HepG2 (cell line): ENCODE results near the gene RINL. TPM values are rescaled to one million over a fixed set of nuclear protein-coding genes. Genes with fewer than 3 reads are reported as not detected.

Source experiments
- AKAP8 ChIP-seq: sonication (generic); formaldehyde crosslinking; IDR thresholded peaks from 2 replicates; pipeline ENCODE4 v1.5.1; 2020; ENCODE audit warnings: mild to moderate bottlenecking, missing genetic modification reagents
- HNRNPH1 ChIP-seq: fragments of 200-400 bp; formaldehyde crosslinking; optimal IDR thresholded peaks from 2 replicates; pipeline ENCODE3; 2017; ENCODE audit warnings: mild to moderate bottlenecking, low read depth, low read length
- HNRNPL ChIP-seq: fragments of 200-400 bp; formaldehyde crosslinking; IDR thresholded peaks from 2 replicates; pipeline ENCODE4 v1.6.1; 2017; ENCODE audit warnings: mild to moderate bottlenecking, low read depth, low read length
- HOXA7 ChIP-seq: sonication (generic); formaldehyde crosslinking; IDR thresholded peaks from 2 replicates; pipeline ENCODE4 v1.8.1; 2022; ENCODE audit warnings: mild to moderate bottlenecking, missing genetic modification reagents, moderate library complexity
- JUNB ChIP-seq: sonication (generic); formaldehyde crosslinking; IDR thresholded peaks from 2 replicates; pipeline ENCODE4 v1.8.0; 2022; ENCODE audit warnings: missing genetic modification reagents, mild to moderate bottlenecking, borderline replicate concordance
- KLF11 ChIP-seq: IDR thresholded peaks from 2 replicates; pipeline ENCODE4 v1.6.1; 2016; ENCODE audit warnings: missing compliant biosample characterization
- NR1H2 ChIP-seq: sonication (generic); formaldehyde crosslinking; IDR thresholded peaks from 2 replicates; pipeline ENCODE4 v1.8.1; 2022; ENCODE audit warnings: low read depth, missing genetic modification reagents, borderline replicate concordance
- REL ChIP-seq: sonication (generic); formaldehyde crosslinking; conservative IDR thresholded peaks from 2 replicates; pipeline ENCODE4 v1.8.0; 2022; ENCODE audit warnings: mild to moderate bottlenecking, missing genetic modification reagents, moderate library complexity
- RFXANK ChIP-seq: IDR thresholded peaks from 2 replicates; pipeline ENCODE4 v1.6.1; 2016
- XRCC5 ChIP-seq: fragments of 200-400 bp; formaldehyde crosslinking; optimal IDR thresholded peaks from 2 replicates; pipeline ENCODE3; 2017; ENCODE audit warnings: mild to moderate bottlenecking, low read length
- ZNF441 ChIP-seq: sonication (generic); formaldehyde crosslinking; IDR thresholded peaks from 2 replicates; pipeline ENCODE4 v1.7.0; 2021; ENCODE audit warnings: missing genetic modification reagents, borderline replicate concordance
- ZNF839 ChIP-seq: sonication (generic); formaldehyde crosslinking; IDR thresholded peaks from 2 replicates; pipeline ENCODE4 v1.4.0; 2020; ENCODE audit warnings: missing genetic modification reagents, mild to moderate bottlenecking, borderline replicate concordance
- ZNF891 ChIP-seq: sonication (generic); formaldehyde crosslinking; IDR thresholded peaks from 2 replicates; pipeline ENCODE4 v1.5.0; 2020; ENCODE audit warnings: mild to moderate bottlenecking, missing genetic modification reagents
- polyA plus RNA-seq, 8 experiments: library from polyadenylated mRNA; depleted of rRNA in 3 of 8; stranded (reverse) in 7 of 8; unstranded in 1 of 8; fragments of >200 nt; fragmentation: Illumina TruSeq in 4 of 8; extraction: Trizol in 4 of 8; gene quantifications; 2 replicates each; pipeline versions ENCODE4 v1.2.1 to v1.2.3, GENCODE V29; 2011 to 2016; ENCODE audit warnings: low read depth in 4 of 8, missing spikeins in 1 of 8, mixed read lengths in 1 of 8; ENCODE audit not compliant: insufficient read depth in 1 of 8
- total RNA-seq, 5 experiments: library from RNA; depleted of rRNA; stranded (reverse); fragments of >200 nt; fragmentation: Illumina TruSeq; extraction: Trizol; gene quantifications; 2 replicates each; pipeline ENCODE4 v1.2.3, GENCODE V29; 2016; ENCODE audit warnings: low read depth in 1 of 5
- TF ChIP-seq, protein P1 (sequence below), 2 experiments: sonication (generic) in 1 of 2; formaldehyde crosslinking in 1 of 2; IDR thresholded peaks; 2 replicates each; pipeline versions ENCODE4 v1.5.1 to v1.6.1; 2011 to 2020; ENCODE audit warnings: borderline replicate concordance in 1 of 2, low read depth in 1 of 2, low read length in 1 of 2, mild to moderate bottlenecking in 1 of 2, missing genetic modification reagents in 1 of 2, moderate library complexity in 1 of 2
- TF ChIP-seq, protein P2 (sequence below): sonication (generic); formaldehyde crosslinking; IDR thresholded peaks from 2 replicates; pipeline ENCODE4 v1.5.0; 2020; ENCODE audit warnings: missing genetic modification reagents
- TF ChIP-seq, protein P3 (sequence below), 2 experiments: sonication (generic) in 1 of 2; formaldehyde crosslinking in 1 of 2; IDR thresholded peaks; 2 replicates each; pipeline versions ENCODE4 v1.4.0 to v1.6.1; 2018 to 2020; ENCODE audit warnings: missing genetic modification reagents in 2 of 2, borderline replicate concordance in 1 of 2, low read depth in 1 of 2, mild to moderate bottlenecking in 1 of 2, missing biosample characterization in 1 of 2
- TF ChIP-seq, protein P4 (sequence below): sonication (generic); formaldehyde crosslinking; IDR thresholded peaks from 2 replicates; pipeline ENCODE4 v1.5.1; 2020; ENCODE audit warnings: mild to moderate bottlenecking, missing genetic modification reagents, borderline replicate concordance

RINL gene
- total and polyA plus RNA-seq, 2 of the 13 experiments (the other 11 are each of a cell fraction or from before 2014, with no cell fraction given), result 11.4 to 18.0 TPM

DNA sequence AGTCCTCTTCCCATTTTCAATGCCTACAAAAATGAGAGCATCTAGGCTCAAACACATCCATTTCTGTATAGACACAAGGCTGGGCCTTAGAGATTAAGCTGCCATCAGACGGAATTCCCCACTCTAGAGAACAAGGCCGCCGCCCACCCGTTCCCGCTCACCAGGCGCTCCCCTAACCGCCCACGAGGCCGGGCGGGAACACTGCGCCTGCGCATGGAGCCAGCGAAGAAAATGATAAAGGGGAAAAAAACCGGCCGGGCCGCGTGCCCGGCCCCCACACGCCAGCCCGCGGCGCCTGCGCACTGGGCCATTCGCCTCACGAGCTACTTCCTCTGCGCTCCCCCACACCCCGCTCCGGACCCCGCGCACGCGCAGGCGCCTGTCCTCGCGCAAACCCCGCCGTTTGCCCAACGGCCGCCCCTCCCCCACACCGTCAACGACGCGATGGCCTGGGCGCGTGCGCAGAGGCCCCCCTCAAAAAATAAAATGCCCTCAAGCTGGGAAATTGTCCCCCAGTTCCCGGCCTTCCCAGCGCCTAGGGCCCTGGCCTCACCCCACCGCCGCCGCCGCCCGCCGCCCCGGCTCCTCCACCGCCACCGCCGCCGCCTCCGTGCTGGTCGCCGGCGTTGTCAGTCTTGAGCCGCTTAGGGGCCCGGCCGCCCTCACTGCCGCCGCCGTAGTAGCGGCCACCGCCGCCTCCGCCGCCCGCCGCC, 28.8 kb downstream of the RINL start (continued):
- TF ChIP-seq, protein P1, sequence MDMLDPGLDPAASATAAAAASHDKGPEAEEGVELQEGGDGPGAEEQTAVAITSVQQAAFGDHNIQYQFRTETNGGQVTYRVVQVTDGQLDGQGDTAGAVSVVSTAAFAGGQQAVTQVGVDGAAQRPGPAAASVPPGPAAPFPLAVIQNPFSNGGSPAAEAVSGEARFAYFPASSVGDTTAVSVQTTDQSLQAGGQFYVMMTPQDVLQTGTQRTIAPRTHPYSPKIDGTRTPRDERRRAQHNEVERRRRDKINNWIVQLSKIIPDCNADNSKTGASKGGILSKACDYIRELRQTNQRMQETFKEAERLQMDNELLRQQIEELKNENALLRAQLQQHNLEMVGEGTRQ (IDR thresholded peaks at IDR 0.05; ENCODE audit: low read depth, low read length), result no peak
- TF ChIP-seq, protein P1 (CRISPR knock-in tag; IDR thresholded peaks at IDR 0.05; ENCODE audit: borderline replicate concordance), result no peak
- TF ChIP-seq NR1H2 (CRISPR knock-in tag), result no peak
- TF ChIP-seq, protein P2, sequence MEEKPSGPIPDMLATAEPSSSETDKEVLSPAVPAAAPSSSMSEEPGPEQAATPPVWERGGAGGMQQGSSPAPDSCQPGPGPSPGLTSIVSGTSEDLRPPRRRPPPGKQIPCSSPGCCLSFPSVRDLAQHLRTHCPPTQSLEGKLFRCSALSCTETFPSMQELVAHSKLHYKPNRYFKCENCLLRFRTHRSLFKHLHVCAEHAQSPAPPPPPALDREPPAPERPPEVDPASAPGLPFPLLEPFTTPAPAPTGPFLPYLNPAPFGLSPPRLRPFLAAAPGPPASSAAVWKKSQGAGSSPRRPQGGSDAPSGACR (CRISPR knock-in tag), result 0 out of 2 replicates have a peak, but pooled peaks have one; percentile 20
- 0 out of 2 replicates have a peak, but pooled peaks have one; percentile 24 for TF ChIP-seq ZNF891 (CRISPR knock-in tag)
- no peak for TF ChIP-seq JUNB (CRISPR knock-in tag)
- TF ChIP-seq, protein P3, sequence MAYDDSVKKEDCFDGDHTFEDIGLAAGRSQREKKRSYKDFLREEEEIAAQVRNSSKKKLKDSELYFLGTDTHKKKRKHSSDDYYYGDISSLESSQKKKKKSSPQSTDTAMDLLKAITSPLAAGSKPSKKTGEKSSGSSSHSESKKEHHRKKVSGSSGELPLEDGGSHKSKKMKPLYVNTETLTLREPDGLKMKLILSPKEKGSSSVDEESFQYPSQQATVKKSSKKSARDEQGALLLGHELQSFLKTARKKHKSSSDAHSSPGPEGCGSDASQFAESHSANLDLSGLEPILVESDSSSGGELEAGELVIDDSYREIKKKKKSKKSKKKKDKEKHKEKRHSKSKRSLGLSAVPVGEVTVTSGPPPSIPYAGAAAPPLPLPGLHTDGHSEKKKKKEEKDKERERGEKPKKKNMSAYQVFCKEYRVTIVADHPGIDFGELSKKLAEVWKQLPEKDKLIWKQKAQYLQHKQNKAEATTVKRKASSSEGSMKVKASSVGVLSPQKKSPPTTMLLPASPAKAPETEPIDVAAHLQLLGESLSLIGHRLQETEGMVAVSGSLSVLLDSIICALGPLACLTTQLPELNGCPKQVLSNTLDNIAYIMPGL (CRISPR knock-in tag; IDR thresholded peaks at IDR 0.05; ENCODE audit: borderline replicate concordance in 1 of 2, low read depth in 1 of 2), result peak in 1 of 2 experiments; percentile 23; a peak in 1 of 4 replicates
- no peak for TF ChIP-seq HOXA7
- TF ChIP-seq HNRNPH1, result no peak
- TF ChIP-seq XRCC5, result no peak
- no peak for TF ChIP-seq KLF11 (CRISPR knock-in tag)
- no peak for TF ChIP-seq HNRNPL
- TF ChIP-seq ZNF441 (CRISPR knock-in tag), result peak; percentile 45; the same call in 1 of the 2 replicates
- TF ChIP-seq REL (CRISPR knock-in tag), result no peak
- TF ChIP-seq, protein P4, sequence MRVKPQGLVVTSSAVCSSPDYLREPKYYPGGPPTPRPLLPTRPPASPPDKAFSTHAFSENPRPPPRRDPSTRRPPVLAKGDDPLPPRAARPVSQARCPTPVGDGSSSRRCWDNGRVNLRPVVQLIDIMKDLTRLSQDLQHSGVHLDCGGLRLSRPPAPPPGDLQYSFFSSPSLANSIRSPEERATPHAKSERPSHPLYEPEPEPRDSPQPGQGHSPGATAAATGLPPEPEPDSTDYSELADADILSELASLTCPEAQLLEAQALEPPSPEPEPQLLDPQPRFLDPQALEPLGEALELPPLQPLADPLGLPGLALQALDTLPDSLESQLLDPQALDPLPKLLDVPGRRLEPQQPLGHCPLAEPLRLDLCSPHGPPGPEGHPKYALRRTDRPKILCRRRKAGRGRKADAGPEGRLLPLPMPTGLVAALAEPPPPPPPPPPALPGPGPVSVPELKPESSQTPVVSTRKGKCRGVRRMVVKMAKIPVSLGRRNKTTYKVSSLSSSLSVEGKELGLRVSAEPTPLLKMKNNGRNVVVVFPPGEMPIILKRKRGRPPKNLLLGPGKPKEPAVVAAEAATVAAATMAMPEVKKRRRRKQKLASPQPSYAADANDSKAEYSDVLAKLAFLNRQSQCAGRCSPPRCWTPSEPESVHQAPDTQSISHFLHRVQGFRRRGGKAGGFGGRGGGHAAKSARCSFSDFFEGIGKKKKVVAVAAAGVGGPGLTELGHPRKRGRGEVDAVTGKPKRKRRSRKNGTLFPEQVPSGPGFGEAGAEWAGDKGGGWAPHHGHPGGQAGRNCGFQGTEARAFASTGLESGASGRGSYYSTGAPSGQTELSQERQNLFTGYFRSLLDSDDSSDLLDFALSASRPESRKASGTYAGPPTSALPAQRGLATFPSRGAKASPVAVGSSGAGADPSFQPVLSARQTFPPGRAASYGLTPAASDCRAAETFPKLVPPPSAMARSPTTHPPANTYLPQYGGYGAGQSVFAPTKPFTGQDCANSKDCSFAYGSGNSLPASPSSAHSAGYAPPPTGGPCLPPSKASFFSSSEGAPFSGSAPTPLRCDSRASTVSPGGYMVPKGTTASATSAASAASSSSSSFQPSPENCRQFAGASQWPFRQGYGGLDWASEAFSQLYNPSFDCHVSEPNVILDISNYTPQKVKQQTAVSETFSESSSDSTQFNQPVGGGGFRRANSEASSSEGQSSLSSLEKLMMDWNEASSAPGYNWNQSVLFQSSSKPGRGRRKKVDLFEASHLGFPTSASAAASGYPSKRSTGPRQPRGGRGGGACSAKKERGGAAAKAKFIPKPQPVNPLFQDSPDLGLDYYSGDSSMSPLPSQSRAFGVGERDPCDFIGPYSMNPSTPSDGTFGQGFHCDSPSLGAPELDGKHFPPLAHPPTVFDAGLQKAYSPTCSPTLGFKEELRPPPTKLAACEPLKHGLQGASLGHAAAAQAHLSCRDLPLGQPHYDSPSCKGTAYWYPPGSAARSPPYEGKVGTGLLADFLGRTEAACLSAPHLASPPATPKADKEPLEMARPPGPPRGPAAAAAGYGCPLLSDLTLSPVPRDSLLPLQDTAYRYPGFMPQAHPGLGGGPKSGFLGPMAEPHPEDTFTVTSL (CRISPR knock-in tag), result 0 out of 2 replicates have a peak, but pooled peaks have one; percentile 40
- TF ChIP-seq AKAP8, result no peak
- TF ChIP-seq RFXANK (CRISPR knock-in tag), result no peak
- TF ChIP-seq ZNF839 (CRISPR knock-in tag), result no peak
